Osteocyte (in vitro differentiated cells): ENCODE measurements around the gene ATOX1. TPM values are rescaled to one million over a fixed set of nuclear protein-coding genes. Genes with fewer than 3 reads are reported as not detected.

Experiments used
- DNase-seq: peaks from one replicate; pipeline ENCODE4 v3.0.0; 2021; ENCODE audit warnings: mixed read lengths; ENCODE audit not compliant: unreplicated experiment; ENCODE audit errors: extremely low spot score
- H3K27ac Mint-ChIP-seq: one replicate; pipeline ENCODE4 v1.8.0; 2021; ENCODE audit warnings: mild to moderate bottlenecking, mixed read lengths; ENCODE audit not compliant: unreplicated experiment
- H3K27me3 Mint-ChIP-seq: one replicate; pipeline ENCODE4 v1.8.0; 2021; ENCODE audit warnings: mixed read lengths; ENCODE audit not compliant: unreplicated experiment
- H3K36me3 Mint-ChIP-seq: one replicate; pipeline ENCODE4 v1.8.0; 2021; ENCODE audit warnings: mixed read lengths; ENCODE audit not compliant: unreplicated experiment
- H3K4me1 Mint-ChIP-seq: one replicate; pipeline ENCODE4 v1.8.0; 2021; ENCODE audit warnings: mixed read lengths; ENCODE audit not compliant: unreplicated experiment
- H3K4me3 Mint-ChIP-seq: one replicate; pipeline ENCODE4 v1.8.0; 2021; ENCODE audit warnings: mild to moderate bottlenecking, moderate library complexity, mixed read lengths; ENCODE audit not compliant: unreplicated experiment
- H3K9me3 Mint-ChIP-seq: one replicate; pipeline ENCODE4 v1.8.0; 2021; ENCODE audit warnings: mixed read lengths; ENCODE audit not compliant: unreplicated experiment
- CTCF ChIP-seq: fragments of 200-600 bp; sonication (generic); IDR thresholded peaks from 2 replicates; pipeline ENCODE4 v1.5.0; 2021; ENCODE audit warnings: antibody characterized with exemption, mild to moderate bottlenecking, moderate library complexity
- total RNA-seq: library from RNA; stranded (reverse); gene quantifications from 2 replicates; pipeline ENCODE4 v1.2.1, GENCODE V29; 2021

ATOX1 gene
- total RNA-seq, 1 donor from 2014 or later = 104 TPM

DNA sequence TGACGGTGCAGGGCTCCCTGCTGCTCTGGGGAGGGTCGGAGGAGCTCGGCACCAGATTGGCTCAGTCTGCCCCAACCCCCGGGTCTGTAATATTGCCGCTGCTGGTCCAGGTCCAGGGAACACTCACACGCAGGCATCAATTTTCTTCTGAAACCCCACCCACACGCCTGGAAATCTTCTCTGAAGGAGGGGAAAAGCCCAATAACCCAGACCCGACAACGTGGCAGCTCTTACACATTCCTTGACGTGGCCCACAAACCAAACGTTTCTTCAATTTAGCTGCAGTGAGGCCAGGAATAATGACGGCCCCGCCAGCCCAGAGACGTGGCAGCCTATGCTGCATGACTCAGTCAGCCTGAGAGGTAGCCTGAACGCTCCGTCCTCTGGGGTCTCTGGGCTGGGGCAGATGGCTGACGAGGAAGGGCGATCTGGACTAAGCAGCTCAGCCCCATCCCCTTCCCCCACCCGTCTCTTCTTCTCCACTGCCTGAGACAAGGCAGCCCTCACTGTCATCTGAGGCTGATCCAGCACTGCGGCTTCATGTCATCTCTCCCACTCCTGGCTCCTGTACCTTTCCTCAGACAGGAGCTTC is 61.9 kb downstream of the ATOX1 start:
- Mint-ChIP-seq H3K27me3 (no peaks in the 10 kb centered on the region), H3K36me3 (no peaks in the 10 kb centered on the region), H3K4me1 (peaks cover 56% of the 10 kb centered on the region), H3K9me3 (no peaks in the 10 kb centered on the region), H3K4me3 (peak overlapping the region; percentile 48), H3K27ac (peak overlapping the region; percentile 99)
- TF ChIP-seq CTCF = no peak
- no peak for DNase-seq

GRCh38 chr5:151695464-151695863 is 63.0 kb downstream of the ATOX1 start:
- H3K36me3 Mint-ChIP-seq = no peaks in the 10 kb centered on the region
- DNase-seq = no peak
- H3K27ac Mint-ChIP-seq = peak overlapping the region; percentile 99
- H3K4me3 Mint-ChIP-seq = no peak overlapping the region
- no peaks in the 10 kb centered on the region for H3K9me3 Mint-ChIP-seq
- TF ChIP-seq CTCF = no peak
- no peaks in the 10 kb centered on the region for H3K27me3 Mint-ChIP-seq
- peaks cover 50% of the 10 kb centered on the region for H3K4me1 Mint-ChIP-seq

GRCh38 chr5:151694035-151694485 is 64.4 kb downstream of the ATOX1 start:
- Mint-ChIP-seq H3K36me3 (no peaks in the 10 kb centered on the region), H3K27me3 (no peaks in the 10 kb centered on the region), H3K9me3 (no peaks in the 10 kb centered on the region), H3K27ac (no peak overlapping the region), H3K4me1 (peaks cover 38% of the 10 kb centered on the region), H3K4me3 (no peak overlapping the region)
- DNase-seq = no peak
- no peak for TF ChIP-seq CTCF

Other genes with a start within 250 kb of the ATOX1 start
- 30.1 and 38.4 TPM in 2 replicates for gene FAT2, start 167.3 kb downstream of the ATOX1 start, total RNA-seq
- gene SPARC, start 71.7 kb downstream of the ATOX1 start, total RNA-seq = 9,466 and 10,195 TPM in 2 replicates
- 184 and 205 TPM in 2 replicates for gene G3BP1, start 13.3 kb upstream of the ATOX1 start, total RNA-seq
- not detected in 2 replicates for gene GLRA1, start 166.2 kb upstream of the ATOX1 start, total RNA-seq